GM21717 (cell line): ENCODE results near the gene SHMT1.
"Not testable (repeated sequence)": the region's sequence is repeated elsewhere in the genome, so short reads cannot be mapped to it uniquely, and the experiment has no call there.

Source experiments
- ATAC-seq: cut with Tn5 transposase; IDR thresholded peaks from one replicate; pipeline ENCODE4 v1.9.1; 2021; ENCODE audit warnings: mild to moderate bottlenecking, moderate library complexity; ENCODE audit not compliant: unreplicated experiment

SHMT1 gene

DNA sequence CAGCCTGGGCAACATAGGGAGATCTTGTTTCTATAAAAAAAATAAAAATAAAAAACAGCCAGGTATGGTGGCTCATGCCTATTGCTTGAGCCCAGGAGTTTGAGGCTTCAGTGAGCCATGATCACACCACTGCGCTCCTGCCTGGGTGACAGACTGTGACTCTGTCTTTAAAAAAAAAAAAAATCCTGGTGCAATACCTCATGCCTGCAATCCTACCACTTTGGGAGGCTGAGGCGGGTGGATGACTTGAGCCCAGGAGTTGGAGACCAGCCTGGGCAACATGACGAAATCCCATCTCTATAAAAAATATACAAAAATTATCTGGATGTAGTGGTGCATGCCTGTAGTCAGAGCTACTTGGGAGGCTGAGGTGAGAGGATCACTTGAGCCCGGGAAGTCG is 15.3 kb upstream of the SHMT1 start:
- not testable (repeated sequence) for ATAC-seq

DNA sequence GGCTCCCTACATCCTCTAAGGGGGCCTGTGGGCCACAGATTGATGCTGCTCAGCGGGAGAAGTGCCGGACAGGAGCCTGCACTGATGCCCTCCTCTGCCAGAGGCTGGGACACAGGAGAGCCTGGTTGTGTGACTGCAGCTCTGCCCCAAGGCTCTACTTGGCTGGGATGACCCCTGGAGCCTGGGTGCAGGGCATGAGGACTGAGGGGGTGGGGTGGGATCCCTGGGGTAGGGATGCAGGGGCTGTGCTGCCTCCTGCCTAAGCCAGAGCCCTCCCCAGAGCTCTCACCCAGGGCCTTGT is 14.8 kb upstream of the SHMT1 start:
- no peak for ATAC-seq

DNA sequence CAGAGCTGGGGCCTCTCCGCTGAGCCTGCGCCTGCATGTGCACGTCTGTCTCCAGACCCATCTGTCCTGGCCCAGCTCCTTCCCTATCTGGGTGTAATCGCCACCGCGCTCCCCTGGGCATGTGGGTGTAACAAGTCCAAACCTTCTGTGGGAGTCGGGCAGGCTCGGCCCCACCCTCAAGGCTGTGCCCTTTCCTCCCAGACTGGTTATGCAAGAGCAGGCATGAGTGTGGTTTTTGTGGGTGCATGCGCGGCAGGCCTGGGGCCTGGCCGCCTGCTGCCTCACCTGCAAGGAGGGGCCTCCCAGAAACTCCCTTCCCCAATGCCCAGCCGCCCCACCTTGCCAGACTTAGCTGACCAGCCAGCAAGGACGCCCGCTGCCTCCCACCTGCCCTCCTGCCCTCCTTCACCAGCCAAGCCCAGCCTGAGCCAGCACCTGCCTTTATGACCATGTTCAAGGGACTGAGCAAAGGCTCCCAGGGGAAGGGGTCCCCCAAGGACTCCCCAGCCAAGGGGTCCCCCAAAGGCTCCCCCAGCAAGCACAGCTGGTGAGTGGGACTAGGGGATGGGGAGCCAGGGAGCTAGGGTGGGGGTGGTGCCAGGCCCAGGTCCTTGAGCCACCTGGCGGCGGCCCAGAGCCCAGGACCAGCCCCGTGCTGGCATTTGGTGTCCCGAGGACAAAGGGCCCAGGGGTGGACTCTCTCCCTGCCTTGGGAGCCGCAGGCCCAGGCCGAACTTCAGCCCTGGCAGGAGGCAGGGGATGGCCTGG is 14.3 kb upstream of the SHMT1 start, which contains the start of gene EVPLL:
TSS of gene EVPLL (plus strand) at position 342 of the 768 bp plus-strand sequence. CDS start 3,160 bp downstream, outside the sequence.
- ATAC-seq = no peak

DNA sequence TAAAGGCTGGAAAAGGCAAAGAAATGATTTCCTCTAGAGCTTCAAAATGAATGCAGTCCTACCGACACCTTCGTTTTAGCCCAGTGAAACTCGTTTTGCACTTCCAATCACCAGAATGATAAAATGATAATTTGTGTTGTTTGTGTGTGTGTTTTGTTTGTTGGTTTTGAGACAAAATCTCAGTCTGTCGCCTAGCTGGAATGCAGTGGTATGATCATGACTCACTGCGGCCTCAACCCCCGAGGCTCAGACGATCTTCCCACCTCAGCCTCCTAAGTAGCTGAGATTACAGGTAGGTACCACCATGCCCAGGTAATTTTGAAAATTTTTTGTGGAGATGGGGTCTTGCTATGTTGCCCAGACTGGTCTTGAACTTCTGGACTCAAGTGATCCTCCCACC is 10.9 kb upstream of the SHMT1 start:
- no peak for ATAC-seq

DNA sequence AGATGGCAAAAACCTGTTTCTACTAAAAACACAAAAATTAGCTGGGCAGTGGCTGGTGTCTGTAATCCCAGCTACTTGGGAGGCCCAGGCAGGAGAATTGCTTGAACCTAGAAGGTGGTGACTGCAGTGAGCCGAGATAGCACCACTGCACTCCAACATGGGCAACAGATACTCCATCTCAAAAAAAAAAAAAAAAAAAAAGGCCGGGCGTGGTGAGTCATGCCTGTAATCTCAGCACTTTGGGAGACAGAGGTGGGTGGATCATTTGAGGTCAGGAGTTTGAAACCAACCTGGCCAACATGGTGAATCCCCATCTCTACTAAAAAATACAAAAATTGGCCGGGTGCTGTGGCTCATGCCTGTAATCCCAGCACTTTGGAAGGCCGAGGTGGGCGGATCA is 9.8 kb upstream of the SHMT1 start:
- ATAC-seq = not testable (repeated sequence)

DNA sequence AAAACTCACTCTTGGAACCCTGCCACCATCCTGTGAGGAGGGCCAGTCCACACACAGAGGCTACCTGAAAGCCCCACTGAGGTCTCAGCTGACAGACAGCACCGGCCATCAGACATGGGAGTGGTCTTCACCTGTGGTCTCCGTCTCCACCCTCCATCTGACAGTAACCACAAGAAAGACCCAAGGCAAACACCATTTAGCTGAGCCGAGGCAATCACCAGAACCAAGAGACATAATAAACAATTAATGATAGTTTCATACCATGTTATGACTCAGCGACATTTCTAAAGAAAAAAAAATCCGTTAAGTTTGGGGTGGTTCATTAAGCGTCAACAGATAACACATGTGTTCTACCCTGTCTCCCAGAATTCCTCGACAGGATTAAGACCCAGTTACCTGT is 8.1 kb upstream of the SHMT1 start:
- ATAC-seq = no peak

DNA sequence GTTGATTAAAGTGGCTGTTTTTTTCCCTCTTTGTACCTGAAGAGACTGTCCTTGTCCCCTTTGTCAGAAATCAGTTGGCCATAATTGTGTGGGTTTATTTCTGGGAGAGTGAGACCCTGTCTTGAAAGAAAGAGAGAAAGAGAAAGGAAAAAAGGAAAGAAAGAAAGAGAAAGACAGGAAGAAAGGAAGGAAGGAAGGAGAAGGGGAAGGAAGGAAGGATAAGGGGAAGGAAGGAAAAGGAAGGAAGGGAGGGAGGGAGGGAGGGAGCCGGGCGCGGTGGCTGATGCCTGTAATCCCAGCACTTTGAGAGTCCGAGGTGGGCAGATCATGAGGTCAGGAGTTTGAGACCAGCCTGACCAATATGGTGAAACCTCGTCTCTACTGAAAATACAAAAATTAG is 7.4 kb upstream of the SHMT1 start:
- ATAC-seq = no peak

DNA sequence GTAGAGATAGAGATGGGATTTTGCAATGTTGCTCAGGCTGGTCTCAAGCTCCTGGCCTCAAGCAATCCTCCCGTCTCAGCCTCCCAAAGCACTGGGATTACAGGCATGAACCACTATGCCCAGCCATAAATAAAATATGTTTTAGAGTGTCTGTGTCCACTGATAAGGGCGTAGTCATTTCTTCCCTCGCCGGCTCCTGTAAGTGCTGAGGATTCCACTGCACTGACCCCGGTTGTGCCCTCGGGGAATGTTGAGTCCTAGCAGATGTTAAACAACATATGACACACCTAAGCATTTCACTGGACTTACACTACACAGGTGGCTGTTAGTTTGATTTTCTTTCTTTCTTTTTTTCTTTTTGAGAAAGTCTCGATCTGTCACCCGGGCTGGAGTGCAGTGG is 5.6 kb upstream of the SHMT1 start:
- no peak for ATAC-seq

DNA sequence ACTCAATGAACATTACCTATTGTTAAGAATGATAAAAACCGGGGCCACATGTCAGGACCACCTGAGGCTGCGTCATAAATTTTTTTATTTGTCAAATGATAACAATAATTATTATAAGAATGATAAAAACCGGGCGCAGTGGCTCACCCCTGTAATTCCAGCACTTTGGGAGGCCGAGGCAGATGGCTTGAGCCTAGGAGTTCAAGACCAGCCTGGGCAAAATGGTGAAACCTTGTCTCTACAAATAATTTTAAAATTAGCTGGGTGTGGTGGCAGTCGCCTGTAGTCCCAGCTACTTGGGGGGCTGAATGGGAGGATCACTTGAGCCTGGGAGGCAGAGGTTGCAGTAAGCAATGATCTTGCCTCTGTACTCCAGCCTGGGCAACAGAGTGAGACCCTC is 816 bp upstream of the SHMT1 start:
- ATAC-seq = no peak

DNA sequence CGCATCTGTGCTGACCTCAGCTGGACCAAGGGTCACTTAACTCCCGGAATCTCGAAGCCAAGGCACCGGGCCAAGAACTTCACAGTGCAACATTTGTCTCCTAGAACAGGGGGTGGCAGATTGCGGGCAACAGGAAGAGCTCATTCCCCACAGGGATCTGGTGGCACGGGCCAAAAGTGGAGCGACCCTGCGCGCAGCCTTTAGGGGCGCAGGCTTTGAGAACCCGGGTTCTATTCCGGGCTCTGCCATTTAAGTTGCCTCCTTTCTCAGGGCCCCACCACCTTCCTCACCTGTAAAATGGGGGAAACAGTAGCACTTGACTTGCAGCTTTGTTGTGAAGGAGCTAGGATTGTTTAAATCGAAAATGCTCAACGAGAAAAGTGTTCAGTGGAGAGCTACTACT is 651 bp downstream of the SHMT1 start:
- no peak for ATAC-seq

DNA sequence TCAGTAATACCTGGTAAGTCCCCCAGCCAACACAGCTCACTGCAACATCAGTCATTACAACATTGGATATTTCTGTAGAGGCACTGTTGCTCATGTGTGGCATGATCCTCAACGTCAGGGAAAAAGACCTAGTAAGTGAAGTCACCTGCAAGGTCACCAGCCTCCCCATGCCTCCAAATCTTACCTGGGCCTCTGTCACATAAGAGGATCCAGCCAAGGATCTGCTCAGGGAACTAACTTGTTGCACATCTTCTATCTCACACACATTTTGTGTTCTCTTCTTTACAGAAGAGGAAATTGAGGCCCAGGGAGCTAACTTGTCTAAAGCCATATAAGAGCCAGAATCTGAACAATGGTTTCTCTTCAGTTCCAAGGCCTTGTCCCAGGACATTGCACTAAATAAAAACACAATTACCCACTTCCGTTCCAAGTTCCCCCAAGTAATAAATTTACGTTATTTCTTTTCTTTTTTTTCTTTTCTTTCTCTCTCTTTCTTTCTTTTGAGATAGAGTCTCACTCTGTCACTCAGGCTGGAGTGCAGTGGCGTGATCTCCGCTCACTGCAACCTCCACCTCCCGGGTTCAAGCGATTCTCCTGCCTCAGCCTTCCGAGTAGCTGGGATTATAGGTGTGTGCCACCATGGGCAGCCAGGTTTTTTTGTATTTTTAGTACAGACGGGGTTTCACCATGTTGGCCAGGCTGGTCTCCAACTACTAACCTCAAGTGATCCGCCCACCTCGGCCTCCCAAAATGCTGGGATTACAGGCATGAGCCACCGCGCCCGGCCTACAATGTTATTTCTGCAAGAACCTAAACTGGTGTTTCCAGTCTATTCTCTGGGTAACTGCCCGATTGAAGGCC is 1.3 kb downstream of the SHMT1 start:
- no peak for ATAC-seq

DNA sequence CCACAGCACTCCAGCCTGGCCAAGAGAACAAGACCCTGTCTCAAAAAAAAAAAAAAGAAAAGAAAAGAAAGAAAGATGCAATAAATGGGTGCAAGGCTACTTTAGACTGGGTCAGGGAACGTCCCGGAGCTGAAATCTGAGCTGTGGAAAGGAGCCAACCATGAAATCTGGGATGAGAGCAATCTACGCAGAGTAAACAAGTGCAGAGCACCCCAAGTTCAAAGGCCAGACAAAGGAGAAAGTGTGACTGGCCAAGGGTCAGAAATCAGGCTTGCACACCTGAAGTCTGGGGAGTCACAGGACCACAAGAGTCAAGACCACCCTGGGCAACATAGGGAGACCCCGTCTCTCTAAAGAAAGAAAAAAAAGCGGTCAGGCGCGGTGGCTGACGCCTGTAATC is 2.8 kb downstream of the SHMT1 start:
- no peak for ATAC-seq

DNA sequence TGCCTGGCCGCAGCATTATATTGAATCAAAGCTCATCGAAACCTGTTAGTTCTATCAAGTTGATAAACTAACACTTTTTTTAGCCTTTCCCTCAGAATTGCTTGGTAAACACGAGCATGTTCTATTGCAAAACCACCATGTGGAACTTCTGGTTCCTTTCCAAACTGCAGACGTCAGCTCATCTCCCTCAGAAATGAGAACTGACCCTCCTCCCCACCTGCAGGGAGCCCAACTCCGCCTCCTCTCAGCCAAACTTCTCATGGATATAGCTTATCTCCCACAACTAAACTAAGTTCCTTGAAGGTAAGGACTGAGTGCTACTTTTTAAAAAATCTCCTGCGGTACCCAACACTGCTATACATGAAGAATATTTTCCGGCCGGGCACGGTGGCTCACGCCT is 6.7 kb downstream of the SHMT1 start:
- no peak for ATAC-seq

DNA sequence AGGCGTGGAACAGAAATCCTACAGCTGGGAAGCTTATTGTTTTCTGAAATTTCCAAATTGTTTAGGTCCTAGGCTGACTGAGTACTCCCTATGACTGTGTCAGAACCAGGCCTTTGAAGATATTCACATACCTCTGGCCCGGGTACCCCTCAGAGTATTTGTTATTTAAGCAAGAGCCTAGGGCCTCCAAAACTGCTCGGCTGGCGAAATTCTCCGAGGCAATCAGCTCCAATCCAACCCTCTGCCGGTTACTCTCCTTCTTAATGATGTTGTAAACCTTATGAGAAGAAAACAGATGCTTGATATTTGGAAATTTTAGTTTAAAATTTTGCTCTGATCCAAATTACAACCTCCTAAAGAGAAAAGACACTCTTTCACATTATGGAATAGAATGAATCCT is 9.8 kb downstream of the SHMT1 start:
- no peak for ATAC-seq

DNA sequence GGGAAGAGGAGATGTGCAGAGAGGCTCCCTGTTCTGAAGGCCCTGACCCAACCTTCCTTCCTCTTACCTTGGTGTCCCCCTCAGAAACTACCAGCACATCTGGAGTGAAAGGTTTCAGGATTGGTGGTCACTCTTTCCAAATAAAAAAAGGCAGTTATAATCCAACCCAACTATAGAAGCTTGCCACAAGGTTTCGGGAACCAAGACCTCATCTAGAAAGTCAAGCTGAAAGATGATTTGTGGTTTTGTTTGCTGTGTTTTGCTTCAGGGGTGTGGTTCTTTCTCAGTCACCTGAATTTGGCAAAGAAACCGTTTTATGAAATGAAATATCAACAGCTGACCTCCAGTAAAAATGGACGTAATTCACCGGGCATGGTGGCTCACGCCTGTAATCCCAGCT is 19.3 kb downstream of the SHMT1 start:
- ATAC-seq = no peak

DNA sequence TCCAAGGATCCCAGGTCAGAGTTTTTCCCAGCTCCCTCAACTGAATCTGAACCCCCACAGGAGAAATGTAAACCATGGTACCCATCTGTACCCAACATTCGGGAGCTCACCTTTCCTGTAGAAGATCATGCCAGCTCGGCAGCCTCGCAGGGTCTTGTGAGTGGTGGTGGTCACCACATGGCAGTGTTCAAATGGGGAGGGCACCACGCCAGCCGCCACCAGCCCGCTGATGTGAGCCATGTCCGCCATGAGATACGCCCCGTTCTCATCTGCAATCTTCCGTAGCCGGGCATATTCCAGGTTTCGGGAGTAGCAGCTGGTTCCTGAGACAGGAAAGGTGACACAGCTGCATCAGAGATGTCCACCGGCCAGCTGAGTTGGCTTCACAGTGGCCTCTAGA is 23.4 kb downstream of the SHMT1 start:
- no peak for ATAC-seq

DNA sequence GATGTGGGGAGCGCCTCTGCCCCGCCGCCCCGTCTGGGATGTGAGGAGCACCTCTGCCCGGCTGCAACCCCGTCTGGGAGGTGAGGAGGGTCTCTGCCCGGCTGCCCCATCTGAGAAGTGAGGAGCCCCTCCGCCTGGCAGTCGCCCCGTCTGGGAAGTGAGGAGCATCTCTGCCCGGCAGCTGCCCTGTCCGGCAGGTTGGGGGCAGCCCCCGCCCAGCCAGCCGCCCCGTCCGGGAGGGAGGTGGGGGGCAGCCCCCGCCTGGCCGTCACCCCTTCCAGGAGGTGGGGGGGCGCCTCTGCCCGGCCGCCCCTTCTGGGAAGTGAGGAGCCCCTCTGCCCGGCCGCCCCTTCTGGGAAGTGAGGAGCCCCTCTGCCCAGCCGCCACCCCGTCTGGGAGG is 25.2 kb downstream of the SHMT1 start:
- ATAC-seq = not testable (repeated sequence)

DNA sequence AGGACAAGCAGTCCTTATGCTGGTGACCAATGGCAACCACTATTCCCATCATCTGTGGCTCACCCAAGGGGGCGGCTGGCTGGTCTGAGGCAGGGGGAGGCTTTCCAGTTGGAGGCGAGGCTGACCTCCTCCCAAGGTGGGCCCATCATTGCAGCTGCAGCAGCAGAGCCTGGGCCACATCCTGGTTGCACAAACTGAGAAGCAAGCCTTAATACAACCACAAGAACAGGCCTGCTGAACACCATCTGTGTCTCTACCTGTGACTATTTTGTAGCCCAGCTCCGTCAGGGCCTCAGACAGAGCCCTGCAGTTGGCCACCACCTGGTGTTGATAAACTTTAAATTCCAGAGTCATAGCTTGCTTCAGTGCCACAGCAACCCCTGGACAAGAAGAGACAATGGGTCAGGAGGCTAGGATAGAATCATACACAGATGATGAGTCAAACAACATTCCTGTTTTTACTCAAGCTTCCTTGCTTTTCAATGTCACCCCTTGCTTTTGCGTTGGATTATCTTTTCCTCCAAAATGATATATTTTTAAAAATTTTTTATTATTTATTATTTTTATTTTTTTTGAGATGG is 30.4 kb downstream of the SHMT1 start:
- ATAC-seq = no peak

DNA sequence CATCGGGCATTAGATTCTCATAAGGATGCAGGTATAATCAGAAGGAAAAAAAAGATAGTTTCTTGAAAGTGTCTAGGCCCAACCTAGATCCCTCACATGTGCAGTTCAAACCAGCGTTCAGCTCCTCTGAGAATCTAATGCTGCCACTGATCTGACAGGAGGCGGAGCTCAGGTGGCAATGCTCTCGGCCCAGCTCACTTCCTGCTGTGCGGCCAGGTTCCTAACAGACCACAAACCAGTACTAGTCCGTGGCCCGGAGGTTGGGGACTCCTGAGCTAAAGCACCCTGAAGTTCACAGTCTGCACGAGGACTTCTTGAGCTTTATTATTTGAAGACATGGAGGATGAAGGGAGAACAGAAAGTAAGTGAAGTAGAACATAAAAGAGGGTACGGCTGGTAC is 31.5 kb downstream of the SHMT1 start:
- ATAC-seq = no peak

DNA sequence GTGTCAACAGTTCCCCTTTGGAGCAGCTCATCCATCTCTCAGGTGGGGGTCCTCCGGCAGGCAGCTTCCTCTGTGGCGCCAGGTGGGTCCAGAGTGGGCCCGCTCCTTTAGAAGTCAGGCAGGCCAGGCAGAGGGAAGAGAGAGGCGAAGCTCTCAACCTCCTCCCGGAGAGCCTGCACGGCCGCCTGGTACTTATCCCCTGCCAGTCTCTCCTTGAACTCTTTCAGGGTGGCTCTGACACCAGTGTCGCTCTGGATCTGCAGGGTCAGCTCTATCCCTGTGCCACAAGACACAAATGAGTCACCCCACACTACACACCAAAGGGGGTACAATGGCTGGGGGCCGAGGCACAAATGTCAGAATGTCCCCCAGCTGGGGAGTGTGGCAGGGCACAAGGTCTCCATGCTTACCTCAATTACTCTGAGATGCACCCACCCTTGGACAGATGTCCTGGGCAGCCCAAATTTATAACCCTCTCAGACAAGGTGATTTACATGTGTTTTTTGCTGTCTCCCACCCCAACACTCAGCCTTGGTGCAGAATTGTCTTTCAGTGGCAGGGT is 34.6 kb downstream of the SHMT1 start:
- ATAC-seq = no peak

DNA sequence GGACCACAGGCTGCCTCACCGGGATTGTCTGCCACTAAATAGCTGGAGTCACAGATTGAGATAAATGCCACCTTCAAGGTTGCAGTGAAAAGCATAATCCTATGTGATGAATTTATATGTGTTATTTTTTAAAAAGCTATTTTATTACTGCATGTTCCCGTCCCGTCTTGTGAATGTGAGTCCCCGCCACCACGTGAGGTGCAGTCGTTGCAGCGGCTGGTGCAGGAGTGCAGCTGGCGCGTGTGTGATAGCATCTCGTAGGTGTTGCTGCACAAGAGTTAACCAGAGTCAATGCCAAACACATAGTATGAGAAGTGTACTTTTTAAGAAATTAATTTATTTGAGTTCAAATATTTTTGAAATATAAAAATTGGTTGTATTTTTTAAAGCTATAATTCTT is 35.8 kb downstream of the SHMT1 start:
- ATAC-seq = no peak

DNA sequence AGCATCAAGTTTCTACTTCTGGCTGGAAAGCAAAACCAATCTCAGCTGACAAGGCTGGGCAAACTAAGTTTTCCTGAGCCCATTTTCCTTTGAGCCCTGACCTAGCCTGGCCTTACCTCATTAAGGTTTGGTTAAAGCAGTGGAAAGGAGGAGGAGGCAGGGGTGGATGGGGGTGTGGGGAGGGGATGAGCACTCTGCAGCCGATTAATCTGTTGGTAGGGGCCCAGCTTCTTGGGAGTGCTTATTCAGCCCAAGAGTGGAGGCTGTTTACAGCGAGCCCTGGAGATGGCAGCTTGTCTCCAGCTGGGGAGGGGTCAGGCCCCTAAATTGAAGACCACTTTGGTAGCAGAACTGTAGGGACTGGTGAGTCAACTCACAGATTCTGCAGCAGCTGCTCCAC is 36.3 kb downstream of the SHMT1 start:
- no peak for ATAC-seq
